Jurkat, Clone E6-1 (cell line): ENCODE results near the gene PTPRE.

Experiments
- DNase-seq: peaks from one replicate; pipeline ENCODE4 v3.0.0-alpha.2; 2011; ENCODE audit warnings: low read depth, low spot score
- H3K4me3 ChIP-seq: 2 replicates; pipeline ENCODE4 v1.5.1; 2011; ENCODE audit warnings: mild to moderate bottlenecking, low read length, control low read depth, moderate library complexity

The PTPRE gene

GRCh38 chr10:128027822-128028507 is 121.1 kb downstream of the PTPRE start:
- no peak for DNase-seq
- no peak overlapping the region for H3K4me3 ChIP-seq

- DNase-seq, result no peak
- no peak overlapping the region for H3K4me3 ChIP-seq
Observed at GRCh38 chr10:128028508-128029289, 121.8 kb downstream of the PTPRE start.

- no peak overlapping the region for H3K4me3 ChIP-seq
- DNase-seq, result no peak
Observed at GRCh38 chr10:128029290-128029651, 122.4 kb downstream of the PTPRE start.

GRCh38 chr10:128029731-128030369 is 122.9 kb downstream of the PTPRE start:
- DNase-seq, result no peak
- H3K4me3 ChIP-seq, result no peak overlapping the region

- DNase-seq, result no peak
- H3K4me3 ChIP-seq, result no peak overlapping the region
Observed at GRCh38 chr10:128030498-128031072, 123.7 kb downstream of the PTPRE start.

GRCh38 chr10:128031216-128031615 is 124.3 kb downstream of the PTPRE start:
- no peak for DNase-seq
- no peak overlapping the region for H3K4me3 ChIP-seq

GRCh38 chr10:128032466-128032865 is 125.6 kb downstream of the PTPRE start:
- DNase-seq, result no peak

GRCh38 chr10:128035557-128035973 is 128.7 kb downstream of the PTPRE start:
- no peak for DNase-seq
- H3K4me3 ChIP-seq, result no peak overlapping the region

More at GRCh38 chr10:128032466-128032865, 125.6 kb downstream of the PTPRE start:
- no peak overlapping the region for H3K4me3 ChIP-seq

GRCh38 chr10:128036011-128036615 is 129.2 kb downstream of the PTPRE start:
- H3K4me3 ChIP-seq, result no peak overlapping the region
- no peak for DNase-seq

- H3K4me3 ChIP-seq, result no peak overlapping the region
- DNase-seq, result no peak
Observed at GRCh38 chr10:128036746-128037543, 130.0 kb downstream of the PTPRE start.

GRCh38 chr10:128040096-128040495 is 133.2 kb downstream of the PTPRE start:
- no peak overlapping the region for H3K4me3 ChIP-seq
- no peak for DNase-seq

GRCh38 chr10:128040681-128041080 is 133.8 kb downstream of the PTPRE start:
- DNase-seq, result no peak
- H3K4me3 ChIP-seq, result no peak overlapping the region

- H3K4me3 ChIP-seq, result no peak overlapping the region
- no peak for DNase-seq
Observed at GRCh38 chr10:128042131-128042610, 135.3 kb downstream of the PTPRE start.

- no peak overlapping the region for H3K4me3 ChIP-seq
- DNase-seq, result no peak
Observed at GRCh38 chr10:128043259-128044045, 136.5 kb downstream of the PTPRE start.

- DNase-seq, result no peak
- no peak overlapping the region for H3K4me3 ChIP-seq
Observed at GRCh38 chr10:128044186-128044585, 137.3 kb downstream of the PTPRE start.

- DNase-seq, result no peak
- H3K4me3 ChIP-seq, result no peak overlapping the region
Observed at GRCh38 chr10:128044961-128045832, 138.3 kb downstream of the PTPRE start.

GRCh38 chr10:128045833-128046120 is 138.9 kb downstream of the PTPRE start:
- H3K4me3 ChIP-seq, result no peak overlapping the region
- no peak for DNase-seq
